HG03575 (cell line): ENCODE data around the gene PSMC1.

Experiments used
- ATAC-seq: cut with Tn5 transposase; IDR thresholded peaks from one replicate; pipeline ENCODE4 v1.9.1; 2021; ENCODE audit not compliant: unreplicated experiment, insufficient number of reproducible peaks, low FRiP score; ENCODE audit errors: extremely low read depth

PSMC1 gene

GRCh38 chr14:90297876-90298629 is 41.7 kb downstream of the PSMC1 start:
- no peak for ATAC-seq

- ATAC-seq = no peak
Measured at GRCh38 chr14:90299408-90299807, 43.1 kb downstream of the PSMC1 start.

- ATAC-seq = no peak
Measured at GRCh38 chr14:90300611-90301047, 44.3 kb downstream of the PSMC1 start.

GRCh38 chr14:90301122-90301521 is 44.8 kb downstream of the PSMC1 start:
- no peak for ATAC-seq

- no peak for ATAC-seq
Measured at GRCh38 chr14:90301668-90302090, 45.3 kb downstream of the PSMC1 start.

GRCh38 chr14:90302529-90303303 is 46.4 kb downstream of the PSMC1 start:
- ATAC-seq = no peak

- no peak for ATAC-seq
Measured at GRCh38 chr14:90303473-90303872, 47.1 kb downstream of the PSMC1 start.

- ATAC-seq = no peak
Measured at GRCh38 chr14:90304502-90304901, 48.1 kb downstream of the PSMC1 start.

- ATAC-seq = no peak
Measured at GRCh38 chr14:90305176-90305601, 48.8 kb downstream of the PSMC1 start.

GRCh38 chr14:90308561-90308960 is 52.2 kb downstream of the PSMC1 start:
- ATAC-seq = no peak

GRCh38 chr14:90317286-90317685 is 60.9 kb downstream of the PSMC1 start:
- no peak for ATAC-seq

- no peak for ATAC-seq
Measured at GRCh38 chr14:90318016-90318415, 61.7 kb downstream of the PSMC1 start.

- ATAC-seq = no peak
Measured at GRCh38 chr14:90319173-90319572, 62.8 kb downstream of the PSMC1 start.

- ATAC-seq = no peak
Measured at GRCh38 chr14:90319634-90320541, 63.5 kb downstream of the PSMC1 start.

GRCh38 chr14:90321891-90322290 is 65.5 kb downstream of the PSMC1 start:
- ATAC-seq = no peak
